ENCODE measurements around the gene C20orf204.

DNA sequence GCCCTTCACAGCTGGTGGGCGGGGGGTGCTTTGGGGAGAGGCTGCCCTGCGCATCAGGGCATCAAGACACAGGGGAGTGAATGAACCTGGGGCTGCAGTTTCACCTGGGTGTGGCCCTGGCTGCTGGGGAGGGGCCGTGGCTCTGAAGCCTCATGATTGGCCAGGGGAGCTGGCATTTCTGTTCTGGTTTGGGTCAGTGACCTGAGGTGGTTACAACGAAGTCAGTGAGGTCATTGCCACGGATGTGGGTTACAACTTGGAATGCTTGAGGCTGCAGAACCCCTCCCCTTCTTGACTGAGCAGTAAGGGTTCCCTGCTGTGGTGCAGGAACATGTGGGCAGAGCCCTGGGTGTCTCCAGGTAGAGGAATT lies 30.0 kb downstream of the C20orf204 start:
- TF ChIP-seq, protein P1, sequence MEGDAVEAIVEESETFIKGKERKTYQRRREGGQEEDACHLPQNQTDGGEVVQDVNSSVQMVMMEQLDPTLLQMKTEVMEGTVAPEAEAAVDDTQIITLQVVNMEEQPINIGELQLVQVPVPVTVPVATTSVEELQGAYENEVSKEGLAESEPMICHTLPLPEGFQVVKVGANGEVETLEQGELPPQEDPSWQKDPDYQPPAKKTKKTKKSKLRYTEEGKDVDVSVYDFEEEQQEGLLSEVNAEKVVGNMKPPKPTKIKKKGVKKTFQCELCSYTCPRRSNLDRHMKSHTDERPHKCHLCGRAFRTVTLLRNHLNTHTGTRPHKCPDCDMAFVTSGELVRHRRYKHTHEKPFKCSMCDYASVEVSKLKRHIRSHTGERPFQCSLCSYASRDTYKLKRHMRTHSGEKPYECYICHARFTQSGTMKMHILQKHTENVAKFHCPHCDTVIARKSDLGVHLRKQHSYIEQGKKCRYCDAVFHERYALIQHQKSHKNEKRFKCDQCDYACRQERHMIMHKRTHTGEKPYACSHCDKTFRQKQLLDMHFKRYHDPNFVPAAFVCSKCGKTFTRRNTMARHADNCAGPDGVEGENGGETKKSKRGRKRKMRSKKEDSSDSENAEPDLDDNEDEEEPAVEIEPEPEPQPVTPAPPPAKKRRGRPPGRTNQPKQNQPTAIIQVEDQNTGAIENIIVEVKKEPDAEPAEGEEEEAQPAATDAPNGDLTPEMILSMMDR (IDR thresholded peaks at IDR 0.05): no peak
- TF ChIP-seq POLR2A (IDR thresholded peaks at IDR 0.05): no peak
